HS-27A (cell line): ENCODE measurements around the gene FGD5.
"Not testable (repeated sequence)": the region's sequence is repeated elsewhere in the genome, so short reads cannot be mapped to it uniquely, and the experiment has no call there.

Experiments
- DNase-seq: peaks from one replicate; pipeline ENCODE4 v3.0.0-alpha.2; 2012; ENCODE audit warnings: low read depth, missing footprints

The FGD5 gene

DNA sequence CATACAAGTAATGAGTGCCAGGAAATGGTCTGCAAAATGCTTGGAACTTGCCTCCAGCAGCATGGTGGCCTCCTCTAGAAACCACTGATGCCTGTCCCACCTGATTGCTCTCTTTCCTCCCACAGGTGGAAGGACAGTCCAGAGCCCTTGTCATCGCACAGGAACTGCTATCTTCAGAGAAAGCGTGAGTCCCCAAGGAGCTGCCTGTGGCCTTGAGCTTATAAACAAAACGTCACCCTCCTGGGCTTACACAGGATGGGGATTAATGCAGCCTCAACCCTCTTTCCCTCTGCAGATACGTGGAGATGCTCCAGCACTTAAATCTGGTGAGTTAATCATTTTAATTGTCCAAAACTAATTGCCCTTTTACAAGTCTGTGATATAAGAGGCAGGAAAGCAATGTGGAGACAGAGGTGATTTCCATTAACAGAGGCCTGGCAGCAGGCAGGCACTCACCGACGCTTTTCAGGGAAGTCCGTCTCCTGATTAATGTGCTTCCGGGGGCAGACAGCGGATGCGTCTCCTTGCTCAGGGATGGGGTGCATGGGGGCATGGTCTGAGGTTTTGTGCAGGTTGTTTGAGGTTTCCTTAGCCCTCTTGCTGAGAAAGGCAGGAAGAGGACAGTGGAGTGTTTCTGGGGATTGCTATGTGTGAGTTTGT lies 61.8 kb downstream of the FGD5 start:
- no peak for DNase-seq

DNA sequence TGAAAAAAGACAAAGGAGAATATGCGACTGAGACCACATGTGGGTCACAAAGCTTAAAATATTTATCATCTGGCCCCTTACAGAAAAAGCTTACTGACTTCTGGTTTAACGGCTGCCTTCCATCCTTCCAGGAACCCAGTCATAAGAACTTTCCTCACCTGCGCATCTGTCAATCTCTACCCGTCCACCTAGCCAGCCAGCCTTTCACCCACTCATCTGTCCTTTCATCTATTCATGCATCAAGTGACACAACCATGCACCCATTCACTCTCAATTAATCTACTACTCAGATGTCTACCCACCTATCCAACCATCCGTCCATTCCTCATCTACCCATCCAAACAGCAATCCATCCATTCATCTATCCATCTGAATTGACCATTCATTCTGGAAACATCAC lies 64.5 kb downstream of the FGD5 start:
- no peak for DNase-seq

DNA sequence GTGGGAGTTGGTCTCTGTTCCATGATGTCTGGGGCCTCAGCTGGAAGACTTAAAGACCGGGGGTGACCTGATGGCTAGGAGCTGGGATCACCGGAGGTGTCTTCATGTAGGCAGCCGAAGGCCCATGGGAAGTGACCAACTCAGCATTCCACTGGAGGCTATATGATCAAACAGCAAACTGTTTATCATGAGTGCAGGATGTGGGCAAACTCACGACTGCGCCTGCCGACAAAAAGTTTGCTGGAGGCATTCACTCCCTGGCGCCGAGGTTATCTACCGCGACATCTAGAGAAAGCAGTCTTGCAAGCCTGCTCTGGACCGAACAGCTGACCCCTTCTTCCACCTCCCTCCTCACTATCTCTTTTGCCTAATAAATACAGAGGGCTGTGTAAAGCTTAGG lies 65.9 kb downstream of the FGD5 start:
- no peak for DNase-seq

DNA sequence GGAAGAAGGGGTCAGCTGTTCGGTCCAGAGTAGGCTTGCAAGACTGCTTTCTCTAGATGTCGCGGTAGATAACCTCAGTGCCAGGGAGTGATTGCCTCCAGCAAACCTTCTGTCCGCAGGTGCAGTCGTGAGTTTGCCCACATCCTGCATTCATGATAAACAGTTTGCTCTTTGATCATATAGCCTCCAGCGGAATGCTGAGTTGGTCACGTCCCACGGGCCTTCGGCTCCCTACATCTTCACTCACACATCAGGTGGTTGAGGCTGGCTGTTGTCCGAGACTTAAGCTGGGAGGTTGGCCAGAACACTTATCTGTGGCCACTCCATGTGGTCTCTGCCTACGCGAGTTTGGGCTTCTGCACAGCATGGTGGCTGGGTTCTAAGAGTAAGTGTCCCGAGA lies 66.5 kb downstream of the FGD5 start:
- no peak for DNase-seq

DNA sequence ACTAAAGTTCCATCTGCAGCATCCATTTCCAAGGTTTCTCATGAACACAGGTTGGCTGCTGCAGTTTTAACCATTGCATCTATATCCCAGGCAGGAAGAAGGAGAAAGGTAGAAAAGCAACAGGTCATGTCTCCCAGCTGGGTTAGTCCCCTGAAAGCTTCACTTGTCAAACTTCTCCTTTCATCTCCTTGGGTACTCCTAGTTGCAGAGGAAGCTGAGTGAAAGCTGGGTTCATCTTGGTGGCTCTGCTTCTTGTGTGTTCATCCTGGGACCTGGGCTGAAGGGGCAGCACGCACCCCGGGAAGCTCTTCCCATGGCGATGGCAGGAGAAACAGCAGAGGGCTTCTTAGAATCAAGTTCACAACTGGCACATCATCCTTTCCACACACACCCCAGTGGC lies 67.3 kb downstream of the FGD5 start:
- no peak for DNase-seq

DNA sequence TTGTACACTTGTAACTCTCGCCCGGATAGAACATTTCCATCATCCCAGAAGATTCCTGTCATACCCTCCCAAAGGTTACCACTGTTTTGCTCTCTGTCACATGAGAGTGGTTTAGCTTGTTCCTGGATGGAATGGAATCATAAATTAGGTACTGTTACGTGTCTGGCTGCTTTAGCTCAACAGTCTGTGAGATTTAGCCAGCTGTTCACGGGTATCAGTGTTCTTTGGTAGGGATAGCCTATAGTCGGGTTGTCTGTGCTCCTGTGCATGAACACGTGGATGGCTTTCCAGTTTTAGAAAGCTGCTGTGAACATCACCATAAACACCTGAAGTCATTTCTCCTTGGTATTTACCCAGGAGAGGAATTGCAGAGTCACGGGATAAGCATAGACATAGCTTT lies 70.4 kb downstream of the FGD5 start:
- DNase-seq, result no peak

DNA sequence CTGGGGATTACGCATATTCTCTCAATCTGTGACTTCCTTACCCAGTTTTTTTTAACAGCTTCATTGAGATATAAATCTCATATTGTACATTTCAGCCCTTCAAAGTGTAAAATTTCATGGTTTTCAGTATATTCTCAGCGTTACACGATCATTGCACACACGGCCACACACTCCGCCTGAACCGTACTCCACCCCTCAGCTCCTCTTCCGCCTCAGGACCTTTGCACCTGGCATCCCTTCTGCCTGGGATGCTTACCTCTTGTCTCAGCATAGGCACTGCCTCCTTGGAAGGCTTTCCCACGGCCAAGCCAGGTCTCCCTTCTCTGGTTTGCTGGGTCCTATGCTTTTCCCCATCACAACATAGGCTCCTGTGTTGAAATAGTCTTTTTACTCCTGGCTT lies 71.2 kb downstream of the FGD5 start:
- no peak for DNase-seq

DNA sequence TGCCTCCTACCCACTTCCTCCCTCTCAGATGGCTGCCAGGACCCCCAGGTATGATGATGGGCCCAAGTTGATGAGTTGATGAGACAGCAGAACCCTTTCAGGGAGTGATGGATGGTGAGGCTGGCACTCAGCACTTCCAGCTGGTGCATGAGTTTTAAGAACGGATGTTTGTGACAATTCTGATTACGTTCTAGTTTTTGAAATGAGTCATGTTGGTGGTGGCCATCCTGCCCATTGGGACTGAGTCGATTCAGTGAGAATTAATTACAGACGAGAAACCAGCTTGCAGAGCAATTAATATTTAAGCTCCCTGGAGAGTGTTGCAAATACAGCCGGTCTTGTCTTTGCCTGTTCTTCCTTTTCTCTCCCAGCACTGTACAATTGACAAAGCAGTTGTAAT lies 71.7 kb downstream of the FGD5 start:
- no peak for DNase-seq

DNA sequence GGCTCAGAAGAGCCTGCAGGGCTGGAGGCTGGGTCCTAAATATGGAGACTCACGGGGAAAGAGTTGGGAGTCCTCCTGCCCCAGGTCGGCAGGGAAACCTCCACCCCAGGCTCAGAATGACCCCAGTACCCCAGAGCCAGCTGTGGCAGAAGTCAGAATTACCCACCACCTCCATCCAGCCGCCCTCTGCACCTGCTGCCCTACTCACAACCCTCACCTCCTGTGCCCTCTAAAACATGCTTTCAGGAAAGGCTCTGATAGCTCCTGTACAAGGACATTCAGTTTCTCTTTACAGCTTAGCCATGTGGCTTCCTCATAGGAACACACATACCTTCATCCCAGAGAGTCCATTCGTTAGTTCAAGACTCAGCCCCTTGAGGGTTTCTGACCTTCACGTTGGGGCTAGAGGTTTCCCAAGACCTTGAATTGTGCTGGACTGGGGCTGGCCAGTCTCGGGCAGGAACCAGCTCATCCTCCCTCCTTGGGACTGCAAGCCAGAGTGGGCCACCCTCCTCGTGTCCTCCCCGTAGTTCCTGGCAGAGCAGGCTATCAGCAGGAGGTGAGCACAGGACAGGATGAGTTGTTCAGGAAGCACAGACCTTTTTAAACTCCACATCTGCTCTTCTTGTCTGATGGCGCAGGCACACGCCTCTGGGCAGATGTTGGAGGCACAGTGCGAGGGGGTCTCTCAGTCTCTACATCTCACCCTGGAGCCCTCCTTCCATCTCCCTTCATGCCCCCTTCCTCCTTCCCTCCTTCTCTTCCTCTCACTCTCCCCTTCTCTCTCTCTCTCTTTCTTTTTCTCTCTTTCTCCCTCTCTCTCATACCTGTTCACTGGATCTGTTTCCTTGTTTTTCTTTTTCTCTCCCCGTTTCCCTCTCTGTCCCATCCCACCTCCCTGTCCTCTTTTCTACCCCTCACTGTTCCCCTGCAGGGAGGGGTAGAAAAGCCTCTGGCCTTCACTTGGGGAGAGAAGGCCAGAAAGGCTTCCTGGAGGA lies 72.7 kb downstream of the FGD5 start:
- DNase-seq, result no peak

DNA sequence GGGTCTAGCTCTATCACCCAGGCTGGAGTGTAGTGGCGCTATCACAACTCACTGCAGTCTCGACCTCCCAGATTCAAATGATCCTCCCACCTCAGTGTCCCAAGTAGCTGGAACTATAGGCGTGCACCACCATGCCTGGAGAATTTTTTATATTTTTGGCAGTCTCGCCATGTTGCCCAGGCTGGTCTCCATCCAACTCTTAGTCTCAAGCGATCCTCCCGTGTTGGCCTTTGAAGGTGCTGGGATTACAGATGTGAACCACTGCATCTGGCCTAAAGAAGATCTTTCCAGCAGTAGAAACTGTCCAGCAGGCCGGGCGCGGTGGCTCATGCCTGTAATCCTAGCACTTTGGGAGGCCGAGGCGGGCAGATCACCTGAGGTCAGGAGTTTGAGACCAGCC lies 73.5 kb downstream of the FGD5 start:
- DNase-seq, result no peak

DNA sequence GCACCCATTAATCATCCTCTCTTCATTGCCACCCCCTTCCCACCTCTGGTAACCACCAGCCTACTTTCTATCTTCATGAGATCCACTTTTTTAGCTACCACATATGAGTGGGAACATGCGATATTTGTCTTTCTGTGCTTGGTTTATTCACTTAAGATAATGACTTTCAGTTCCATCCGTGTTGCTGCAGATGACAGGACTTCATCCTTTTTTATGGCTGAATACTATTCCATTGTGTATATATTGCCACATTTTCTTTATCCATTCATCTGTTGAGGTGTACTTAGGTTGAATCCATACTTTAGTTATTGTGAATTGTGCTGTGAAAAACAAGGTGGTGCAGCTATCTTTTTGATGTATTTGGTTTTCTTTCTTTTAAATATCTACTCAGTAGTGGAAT lies 75.3 kb downstream of the FGD5 start:
- DNase-seq, result no peak

DNA sequence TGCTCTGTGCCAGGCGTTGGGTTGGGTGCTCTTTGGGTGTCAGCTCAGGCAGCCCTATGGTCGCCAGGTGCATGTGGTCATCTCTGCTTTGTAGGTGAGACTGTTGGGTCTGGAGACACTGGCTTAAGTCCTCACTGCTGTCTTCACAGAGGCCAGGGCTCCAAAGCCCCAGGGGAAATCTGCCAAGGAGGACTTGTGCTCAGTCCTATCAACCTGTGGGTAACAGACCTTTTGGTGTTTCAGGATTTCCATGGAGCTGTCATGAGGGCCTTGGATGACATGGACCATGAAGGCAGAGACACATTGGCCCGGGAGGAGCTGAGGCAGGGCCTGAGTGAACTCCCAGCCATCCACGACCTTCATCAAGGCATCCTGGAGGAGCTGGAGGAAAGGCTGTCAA lies 78.5 kb downstream of the FGD5 start:
- DNase-seq, result no peak

DNA sequence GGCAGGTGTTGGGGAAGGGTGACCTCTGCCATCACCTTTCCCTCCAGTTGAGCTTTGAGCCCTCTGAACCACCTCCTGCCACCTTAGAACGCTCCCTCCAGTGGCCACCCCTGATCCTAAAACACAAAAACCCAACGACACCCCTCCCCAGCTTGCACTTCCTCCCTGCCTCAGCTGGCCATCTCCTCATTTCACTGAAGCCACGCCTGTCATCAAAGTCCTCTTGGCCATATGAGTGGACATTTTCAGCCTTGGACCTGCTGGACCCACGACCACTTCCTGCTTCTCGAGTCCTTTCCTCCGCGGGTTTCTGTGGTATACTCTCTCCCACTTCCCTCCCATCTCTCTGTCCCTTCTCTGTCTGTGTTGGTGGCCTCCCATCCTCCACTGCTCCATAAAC lies 80.2 kb downstream of the FGD5 start:
- DNase-seq, result no peak

DNA sequence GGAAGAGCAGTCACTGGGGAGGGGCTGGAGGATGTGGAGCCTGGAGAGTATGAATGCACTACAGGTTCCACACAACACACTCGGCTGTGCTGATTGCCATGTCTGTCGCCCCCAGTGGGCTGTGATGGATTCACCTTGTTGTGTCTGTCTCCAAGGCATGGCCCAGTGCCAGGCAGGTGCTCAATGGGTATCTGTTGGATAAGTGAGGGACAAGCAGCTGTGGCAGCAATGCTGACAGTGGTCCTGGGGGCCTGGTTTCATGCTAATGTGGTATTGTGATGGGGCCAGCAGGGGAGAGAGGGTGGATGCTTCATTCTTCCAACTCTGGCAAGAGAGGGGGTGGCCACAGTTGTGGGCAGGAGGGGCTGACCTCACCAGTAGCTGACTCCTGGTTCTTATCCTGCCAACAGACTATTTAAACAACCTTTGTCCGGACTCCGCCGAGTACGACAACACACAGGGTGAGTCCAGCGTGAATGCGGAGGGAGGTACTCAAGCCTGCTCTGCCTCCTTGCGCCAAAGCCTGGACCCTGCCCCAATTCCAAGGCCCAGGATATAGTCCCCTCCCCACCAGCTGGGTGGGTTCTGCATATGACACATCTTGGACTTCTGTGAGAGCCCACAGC lies 81.3 kb downstream of the FGD5 start:
- DNase-seq, result no peak

DNA sequence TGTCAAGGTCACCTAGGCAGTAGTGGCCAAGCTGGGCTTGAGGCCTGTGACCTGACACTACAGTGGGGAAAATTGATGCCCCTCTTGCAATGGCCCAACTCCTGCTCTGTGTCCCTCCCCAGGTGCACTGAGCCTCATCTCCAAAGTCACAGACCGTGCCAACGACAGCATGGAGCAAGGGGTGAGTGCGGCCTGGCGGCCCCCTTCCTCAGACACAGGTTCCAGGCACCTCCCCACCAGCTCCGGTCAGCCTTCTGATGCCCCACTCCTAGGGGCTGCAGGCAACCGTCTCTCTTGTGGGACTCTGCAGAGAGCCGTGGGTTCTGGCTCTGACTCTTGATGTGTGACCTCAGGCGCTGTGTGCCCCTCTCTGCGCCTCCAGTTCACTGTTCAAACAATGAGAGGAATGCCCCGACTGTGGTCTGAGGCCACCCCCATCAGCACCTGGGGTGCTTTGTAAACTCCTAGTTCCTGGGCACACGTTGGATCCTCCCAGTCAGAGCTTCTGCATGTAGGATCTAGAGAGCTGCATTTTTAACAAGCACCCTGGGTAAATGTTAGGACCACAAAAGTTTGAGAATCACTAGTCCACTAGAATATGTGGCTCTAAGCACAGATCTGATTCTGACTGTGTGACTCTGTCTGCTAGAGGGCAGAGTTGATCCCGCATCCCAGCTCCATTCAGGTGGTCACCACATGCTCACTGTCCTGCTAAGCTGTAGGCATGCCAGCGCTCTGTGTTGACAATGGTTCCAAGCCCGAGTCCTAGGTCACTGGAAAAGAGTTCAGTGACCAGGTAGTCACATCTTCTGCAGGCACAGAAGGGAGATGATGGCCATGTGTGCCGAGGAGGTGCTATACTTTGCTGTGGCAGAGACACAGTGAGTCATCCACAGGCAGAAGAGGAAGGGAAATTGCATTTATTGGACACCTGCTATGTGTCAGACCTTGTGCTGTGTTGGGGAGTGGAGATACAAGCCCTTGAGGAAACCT lies 82.4 kb downstream of the FGD5 start:
- DNase-seq, result no peak

DNA sequence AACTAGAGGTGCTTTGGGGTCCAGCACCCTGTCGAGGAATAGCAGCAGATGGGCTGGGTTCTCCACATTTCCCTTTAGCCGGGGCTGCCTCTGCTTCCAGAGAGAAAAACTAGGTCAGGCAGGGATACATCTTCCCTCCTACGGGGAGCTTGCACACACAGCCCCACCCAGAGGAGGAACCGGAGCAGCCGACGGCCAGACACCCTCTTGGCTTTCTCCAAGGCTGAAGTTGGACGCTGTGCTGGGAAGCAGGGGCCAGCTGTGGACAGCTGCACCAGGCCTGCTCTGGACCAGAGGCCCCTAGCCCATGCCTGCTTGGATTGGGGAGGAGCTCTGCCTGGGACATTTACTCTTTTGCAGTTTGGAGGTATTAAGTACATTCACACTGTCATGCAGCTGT lies 84.0 kb downstream of the FGD5 start:
- no peak for DNase-seq

DNA sequence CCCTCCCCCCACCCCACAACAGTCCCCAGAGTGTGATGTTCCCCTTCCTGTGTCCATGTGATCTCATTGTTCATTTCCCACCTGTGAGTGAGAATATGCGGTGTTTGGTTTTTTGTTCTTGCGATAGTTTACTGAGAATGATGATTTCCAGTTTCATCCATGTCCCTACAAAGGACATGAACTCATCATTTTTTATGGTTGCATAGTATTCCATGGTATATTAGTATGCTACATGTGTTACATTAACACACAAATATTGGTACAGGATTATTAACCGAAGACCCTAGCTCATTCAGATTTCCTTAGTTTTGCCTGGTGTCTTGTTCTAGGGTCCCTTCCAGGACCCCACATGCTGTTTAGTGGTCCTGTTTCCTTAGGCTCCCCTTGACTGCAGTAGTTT lies 84.7 kb downstream of the FGD5 start:
- DNase-seq, result not testable (repeated sequence)

DNA sequence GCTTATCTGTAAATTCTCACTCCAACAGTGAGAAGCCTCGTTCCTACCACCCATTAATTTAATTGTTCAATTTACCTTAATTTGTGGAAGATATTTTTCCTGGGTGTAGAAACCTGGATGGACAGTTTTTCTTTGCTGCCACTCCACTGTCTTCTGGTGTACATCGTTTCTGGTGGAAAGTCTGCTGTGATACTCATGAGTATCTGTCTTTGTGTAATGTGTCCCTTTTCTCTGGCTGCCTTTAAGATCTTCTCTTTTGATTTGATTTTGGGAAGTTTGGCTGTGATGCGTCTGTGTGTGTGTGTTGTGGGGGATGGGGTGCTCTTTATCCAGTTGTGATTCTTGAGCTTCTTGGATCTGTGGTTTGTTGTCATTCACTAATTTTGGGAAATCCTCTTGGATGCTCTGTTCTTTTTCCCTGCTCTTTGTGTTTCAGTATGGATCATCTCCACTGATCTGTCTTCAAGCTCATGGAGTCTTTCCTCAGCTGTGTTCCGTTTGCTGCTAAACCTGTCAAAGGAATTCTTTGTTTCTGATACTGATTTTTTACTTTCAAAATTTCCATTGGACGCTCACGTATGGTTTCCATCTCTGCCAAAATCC lies 86.4 kb downstream of the FGD5 start:
- DNase-seq, result no peak

DNA sequence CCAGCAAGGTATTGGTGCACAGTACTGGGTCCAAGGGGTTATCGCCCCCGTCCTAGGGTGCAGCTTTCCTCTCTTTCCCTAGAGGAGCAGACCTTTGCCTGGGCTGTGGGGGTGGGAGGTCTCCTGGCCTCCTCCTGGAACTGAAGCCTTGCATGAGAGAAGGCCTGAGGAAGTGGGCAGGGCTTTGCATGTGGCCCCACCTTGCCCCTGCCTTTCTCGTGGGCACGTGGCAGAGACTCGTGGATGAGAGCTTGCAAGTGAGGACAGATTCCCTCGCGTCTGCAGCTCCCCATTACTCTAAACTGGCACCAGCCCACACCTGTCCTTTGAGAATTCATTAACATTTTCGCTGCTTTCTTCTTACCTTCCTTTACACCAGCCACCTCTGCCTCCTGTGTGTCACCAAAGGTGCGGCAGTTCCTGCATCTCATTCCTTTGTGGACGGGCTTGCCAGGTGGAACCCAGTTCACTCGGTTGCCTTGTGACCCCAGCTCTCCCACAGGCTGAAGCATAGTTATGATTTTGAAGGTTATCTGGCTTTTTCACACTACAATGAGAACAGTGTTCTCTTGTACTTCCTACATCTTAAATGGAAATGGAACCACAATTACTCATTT lies 87.7 kb downstream of the FGD5 start:
- DNase-seq, result no peak

DNA sequence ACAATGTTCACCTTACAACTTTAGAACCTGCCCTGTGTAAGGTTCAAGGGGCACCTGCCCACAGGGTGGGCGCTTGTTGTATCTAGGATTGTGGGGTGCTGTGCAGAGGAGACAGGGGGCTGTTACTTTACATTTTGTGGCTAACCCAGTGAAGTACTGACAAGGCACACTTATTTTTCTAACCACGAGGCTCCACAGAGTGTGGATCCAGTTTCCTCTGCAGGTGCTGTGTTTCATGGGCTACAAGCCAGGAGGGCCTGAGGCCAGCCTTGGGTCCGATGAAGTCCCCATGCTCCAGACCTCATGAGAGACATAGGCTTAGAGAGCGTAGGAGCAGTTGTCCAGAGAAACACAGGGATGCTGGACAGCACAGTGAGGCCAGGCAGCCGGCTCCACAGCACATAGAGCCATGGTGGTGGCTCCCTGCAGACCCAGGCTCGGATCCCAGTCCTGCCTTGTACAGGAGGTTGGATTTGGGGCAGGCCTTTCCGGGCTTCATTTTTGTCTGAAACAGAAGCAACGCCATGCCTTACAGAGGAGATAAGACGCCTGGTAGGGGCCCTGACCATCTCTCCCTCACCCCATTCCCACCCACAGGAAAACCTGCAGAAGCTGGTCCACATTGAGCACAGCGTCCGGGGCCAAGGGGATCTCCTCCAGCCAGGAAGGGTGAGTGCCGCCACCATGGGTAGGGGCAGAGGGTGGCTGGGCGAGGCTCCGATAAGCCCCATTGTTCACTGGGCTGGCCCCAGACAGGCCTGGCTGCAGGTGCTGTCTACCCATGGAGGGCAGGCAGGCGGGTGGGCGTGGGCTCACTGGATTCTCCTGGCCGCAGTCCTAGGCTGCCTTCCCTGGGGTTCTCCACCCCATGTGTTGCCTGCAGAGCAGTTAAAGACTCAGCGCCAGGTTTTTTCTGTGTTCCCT lies 88.5 kb downstream of the FGD5 start:
- no peak for DNase-seq
